GM12872 (cell line): ENCODE results near the gene AFF3.

Experiments used
- CTCF ChIP-seq: IDR thresholded peaks from 3 replicates; pipeline ENCODE4 v1.5.1; 2011; ENCODE audit warnings: low read depth, mild to moderate bottlenecking, low read length, moderate library complexity; ENCODE audit not compliant: insufficient read depth

Gene AFF3

GRCh38 chr2:99545604-99546003 lies 596.8 kb downstream of the AFF3 start:
- TF ChIP-seq CTCF = no peak

- no peak for TF ChIP-seq CTCF
Observed at GRCh38 chr2:99545066-99545465, 597.3 kb downstream of the AFF3 start.

GRCh38 chr2:99544608-99545007 lies 597.8 kb downstream of the AFF3 start:
- no peak for TF ChIP-seq CTCF

GRCh38 chr2:99543247-99543646 lies 599.1 kb downstream of the AFF3 start:
- no peak for TF ChIP-seq CTCF

GRCh38 chr2:99537910-99538485 lies 604.4 kb downstream of the AFF3 start:
- no peak for TF ChIP-seq CTCF

GRCh38 chr2:99524056-99524455 lies 618.3 kb downstream of the AFF3 start:
- no peak for TF ChIP-seq CTCF

- TF ChIP-seq CTCF = no peak
Observed at GRCh38 chr2:99522157-99522556, 620.2 kb downstream of the AFF3 start.

- no peak for TF ChIP-seq CTCF
Observed at GRCh38 chr2:99520813-99521212, 621.6 kb downstream of the AFF3 start.
